ENCODE results near the gene CTTN. TPM values are rescaled to one million over a fixed set of nuclear protein-coding genes. Genes with fewer than 3 reads are reported as not detected.
A peak's percentile ranks its signal among the peaks of the same experiment; 100 is the strongest.

CTTN gene
- total RNA-seq, 1 experiment from 2014 or later, result 224 TPM

- no peak overlapping the region for H2BK12ac ChIP-seq (ENCODE audit: insufficient read length, low read depth, low read length)
- no peak overlapping the region for H3K18ac ChIP-seq (ENCODE audit: insufficient read length, low read depth, low read length)
- no peak overlapping the region for H4K91ac ChIP-seq (ENCODE audit: insufficient read length, low read depth, low read length)
- Mint-ChIP-seq H3K4me3 (no peak overlapping the region), H3K27ac (peak overlapping the region in 1 of 3 experiments; percentile 49; a peak in 1 of 7 replicates), H3K27me3 (ENCODE audit: low read depth) (no peaks in the 10 kb centered on the region), H3K36me3 (ENCODE audit: insufficient read depth in 1 of 3, low read depth in 3 of 3) (peaks cover 64 to 98% (median 93%) of the 10 kb centered on the region in 3 experiments), H3K9me3 (no peaks in the 10 kb centered on the region), H3K4me1 (no peaks in the 10 kb centered on the region)
- no peak overlapping the region for H3K23ac ChIP-seq (ENCODE audit: insufficient read length, low read depth, low read length)
- no peaks in the 10 kb centered on the region for H3K27me3 ChIP-seq (ENCODE audit: insufficient read depth, low read length)
- no peak overlapping the region for H3K4ac ChIP-seq (ENCODE audit: low read depth, low read length)
- no peak overlapping the region for H4K8ac ChIP-seq (replicated peaks; ENCODE audit: insufficient read length, low read depth, low read length)
- no peak overlapping the region for H3K56ac ChIP-seq (ENCODE audit: insufficient read length, low read depth, low read length)
- H4K5ac ChIP-seq (ENCODE audit: insufficient read length, low read depth, low read length), result no peak overlapping the region
- H4K20me1 ChIP-seq (ENCODE audit: control insufficient read depth, insufficient read depth, insufficient read length), result no peaks in the 10 kb centered on the region
- no CpG with 5 or more reads among the region's 15 CpGs for WGBS (ENCODE audit: extremely low coverage, insufficient read length, low lambda C conversion rate)
- no peak overlapping the region for H3K14ac ChIP-seq (ENCODE audit: insufficient read depth, low read length)
- H3K9ac ChIP-seq (ENCODE audit: extremely low read depth, insufficient read length, low read length), result no peak overlapping the region
- no peak for TF ChIP-seq CTCF (conservative IDR thresholded peaks at IDR 0.05)
- DNase-seq, result no peak
- H3K23me2 ChIP-seq (ENCODE audit: insufficient read length, low read depth, low read length, poor library complexity, severe bottlenecking), result no peaks in the 10 kb centered on the region
- no peak overlapping the region for H3K27ac ChIP-seq (ENCODE audit: insufficient read length, low read depth, low read length)
- H3K4me1 ChIP-seq (ENCODE audit: insufficient read depth, low read length), result no peaks in the 10 kb centered on the region
- H2BK20ac ChIP-seq (ENCODE audit: low read depth, low read length, poor library complexity, severe bottlenecking), result no peak overlapping the region
- no peak overlapping the region for H2BK15ac ChIP-seq (ENCODE audit: low read depth, low read length)
- H2BK5ac ChIP-seq (ENCODE audit: insufficient read length, low read length), result no peak overlapping the region
- H3T11ph ChIP-seq (ENCODE audit: low read length), result no peak overlapping the region
- H3K4me2 ChIP-seq (ENCODE audit: insufficient read depth, insufficient read length, low read length), result no peak overlapping the region
- no peaks in the 10 kb centered on the region for H3K9me3 ChIP-seq (ENCODE audit: control insufficient read depth, low read depth, low read length)
- no peaks in the 10 kb centered on the region for H3K79me2 ChIP-seq (ENCODE audit: insufficient read depth, low read length)
- H2AK5ac ChIP-seq (ENCODE audit: insufficient read length, low read length), result no peak overlapping the region
- H2AFZ ChIP-seq (ENCODE audit: low read length), result no peak overlapping the region
- H3K79me1 ChIP-seq (ENCODE audit: insufficient read depth, low read depth, low read length, poor library complexity, severe bottlenecking), result peaks cover 4% of the 10 kb centered on the region
- no peak overlapping the region for H2BK120ac ChIP-seq (ENCODE audit: low read depth, low read length, poor library complexity, severe bottlenecking)
These were observed 13.6 kb downstream of the CTTN start for GRCh38 chr11:70411713-70412452.

Measured in H9 (cell line).